ENCODE data around the gene OR10H2. TPM values are rescaled to one million over a fixed set of nuclear protein-coding genes. Genes with fewer than 3 reads are reported as not detected.
"Not testable (repeated sequence)": the region's sequence is repeated elsewhere in the genome, so short reads cannot be mapped to it uniquely, and the experiment has no call there.

Gene OR10H2
- total RNA-seq, 1 experiment from 2014 or later = not detected

DNA sequence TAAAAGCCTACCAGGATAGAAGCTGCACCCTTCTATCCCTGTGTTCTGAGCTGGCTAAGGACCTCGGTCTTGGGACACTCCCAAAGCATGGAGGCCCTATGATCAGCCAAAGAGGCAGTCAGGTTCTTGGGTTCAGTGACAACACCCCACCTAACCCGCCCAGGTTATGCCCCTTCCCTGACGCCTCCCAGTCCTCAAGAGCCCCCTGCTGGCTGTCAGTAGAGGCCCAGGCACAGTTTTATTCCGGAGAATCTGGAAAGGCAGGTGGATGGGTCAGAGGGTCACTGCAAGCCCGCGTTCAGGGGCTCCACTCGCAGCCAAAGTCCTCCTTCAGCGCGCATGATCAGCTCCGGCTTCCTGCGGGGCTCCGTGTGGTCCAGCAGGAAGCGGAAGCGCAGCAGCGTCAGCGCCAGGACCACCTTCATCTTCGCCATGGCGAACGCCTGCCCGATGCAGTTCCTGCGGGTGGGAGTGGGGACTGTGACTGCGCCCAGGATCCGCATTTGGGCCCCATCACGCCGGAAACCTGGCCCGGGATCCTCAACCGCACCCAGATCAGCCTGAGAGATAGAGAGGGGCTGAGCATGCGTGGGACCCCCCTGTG is 32.2 kb downstream of the OR10H2 start:
- POLR2A ChIA-PET = no interaction called here
- TF ChIP-seq, protein P1, sequence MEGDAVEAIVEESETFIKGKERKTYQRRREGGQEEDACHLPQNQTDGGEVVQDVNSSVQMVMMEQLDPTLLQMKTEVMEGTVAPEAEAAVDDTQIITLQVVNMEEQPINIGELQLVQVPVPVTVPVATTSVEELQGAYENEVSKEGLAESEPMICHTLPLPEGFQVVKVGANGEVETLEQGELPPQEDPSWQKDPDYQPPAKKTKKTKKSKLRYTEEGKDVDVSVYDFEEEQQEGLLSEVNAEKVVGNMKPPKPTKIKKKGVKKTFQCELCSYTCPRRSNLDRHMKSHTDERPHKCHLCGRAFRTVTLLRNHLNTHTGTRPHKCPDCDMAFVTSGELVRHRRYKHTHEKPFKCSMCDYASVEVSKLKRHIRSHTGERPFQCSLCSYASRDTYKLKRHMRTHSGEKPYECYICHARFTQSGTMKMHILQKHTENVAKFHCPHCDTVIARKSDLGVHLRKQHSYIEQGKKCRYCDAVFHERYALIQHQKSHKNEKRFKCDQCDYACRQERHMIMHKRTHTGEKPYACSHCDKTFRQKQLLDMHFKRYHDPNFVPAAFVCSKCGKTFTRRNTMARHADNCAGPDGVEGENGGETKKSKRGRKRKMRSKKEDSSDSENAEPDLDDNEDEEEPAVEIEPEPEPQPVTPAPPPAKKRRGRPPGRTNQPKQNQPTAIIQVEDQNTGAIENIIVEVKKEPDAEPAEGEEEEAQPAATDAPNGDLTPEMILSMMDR (IDR thresholded peaks at IDR 0.05; ENCODE audit: insufficient read depth in 1 of 2, low read depth in 1 of 2, low read length in 1 of 2, severe bottlenecking in 1 of 2, unreplicated experiment in 1 of 2) = peak in 1 of 2 experiments; percentile 44
- BruUV-seq (replicated peaks) = no TSS peak
- no peaks in the 10 kb centered on the region for H3K4me1 ChIP-seq
- H3K9me3 ChIP-seq = no peaks in the 10 kb centered on the region
- no peak overlapping the region for H3K27ac Mint-ChIP-seq (ENCODE audit: unreplicated experiment)
- H3K36me3 ChIP-seq (ENCODE audit: control insufficient read depth, insufficient read depth, low read length) = no peaks in the 10 kb centered on the region
- H3K36me3 Mint-ChIP-seq (ENCODE audit: insufficient read depth, unreplicated experiment) = no peaks in the 10 kb centered on the region
- no peak overlapping the region for H3K4me3 ChIP-seq (ENCODE audit: low read depth, low read length)
- H3K4me3 Mint-ChIP-seq (ENCODE audit: unreplicated experiment) = no peak overlapping the region
- no peaks in the 10 kb centered on the region for H3K9me3 Mint-ChIP-seq (ENCODE audit: unreplicated experiment)
- no peaks in the 10 kb centered on the region for H3K4me1 Mint-ChIP-seq (ENCODE audit: low read depth, unreplicated experiment)
- peaks cover 7% of the 10 kb centered on the region for H3K27me3 Mint-ChIP-seq (ENCODE audit: insufficient read depth, unreplicated experiment)
- intact Hi-C loops (cut with micrococcal nuclease; ENCODE audit: unreplicated experiment) = no loop called here
- CTCF ChIA-PET = no interaction called here
- DNase-seq = peak in 1 of 2 experiments; percentile 16
- H3K27me3 ChIP-seq (replicated peaks; ENCODE audit: control insufficient read depth, insufficient read depth, low read length) = no peaks in the 10 kb centered on the region

GRCh38 chr19:15769586-15769985 is 41.8 kb downstream of the OR10H2 start:
- Histone ChIP-seq H3K9me3 (no peaks in the 10 kb centered on the region), H3K4me3 (ENCODE audit: low read depth, low read length) (no peak overlapping the region), H3K36me3 (ENCODE audit: control insufficient read depth, insufficient read depth, low read length) (no peaks in the 10 kb centered on the region), H3K4me1 (no peaks in the 10 kb centered on the region), H3K27me3 (replicated peaks; ENCODE audit: control insufficient read depth, insufficient read depth, low read length) (no peaks in the 10 kb centered on the region)
- no TSS peak for BruUV-seq (replicated peaks)
- no peaks in the 10 kb centered on the region for H3K9me3 Mint-ChIP-seq (ENCODE audit: unreplicated experiment)
- intact Hi-C loops (cut with micrococcal nuclease; ENCODE audit: unreplicated experiment) = no loop called here
- no peak overlapping the region for H3K4me3 Mint-ChIP-seq (ENCODE audit: unreplicated experiment)
- no peaks in the 10 kb centered on the region for H3K4me1 Mint-ChIP-seq (ENCODE audit: low read depth, unreplicated experiment)
- DNase-seq = peak in 1 of 2 experiments; percentile 49
- peaks cover 12% of the 10 kb centered on the region for H3K27me3 Mint-ChIP-seq (ENCODE audit: insufficient read depth, unreplicated experiment)
- TF ChIP-seq, protein P1 (IDR thresholded peaks at IDR 0.05; ENCODE audit: insufficient read depth in 1 of 2, low read depth in 1 of 2, low read length in 1 of 2, severe bottlenecking in 1 of 2, unreplicated experiment in 1 of 2) = no peak
- no peaks in the 10 kb centered on the region for H3K36me3 Mint-ChIP-seq (ENCODE audit: insufficient read depth, unreplicated experiment)
- H3K27ac Mint-ChIP-seq (ENCODE audit: unreplicated experiment) = no peak overlapping the region
- ChIA-PET POLR2A (no interaction called here), CTCF (no interaction called here)

- H3K9me3 ChIP-seq; H3K4me1 Mint-ChIP-seq (ENCODE audit: low read depth, unreplicated experiment); H3K4me1 ChIP-seq; H3K9me3 Mint-ChIP-seq (ENCODE audit: unreplicated experiment); H3K27me3 ChIP-seq (replicated peaks; ENCODE audit: control insufficient read depth, insufficient read depth, low read length); H3K4me3 ChIP-seq (ENCODE audit: low read depth, low read length); H3K4me3 Mint-ChIP-seq (ENCODE audit: unreplicated experiment); DNase-seq; CTCF ChIA-PET; intact Hi-C loops (cut with micrococcal nuclease; ENCODE audit: unreplicated experiment); H3K36me3 Mint-ChIP-seq (ENCODE audit: insufficient read depth, unreplicated experiment); H3K27me3 Mint-ChIP-seq (ENCODE audit: insufficient read depth, unreplicated experiment); H3K36me3 ChIP-seq (ENCODE audit: control insufficient read depth, insufficient read depth, low read length); POLR2A ChIA-PET; H3K27ac Mint-ChIP-seq (ENCODE audit: unreplicated experiment); BruUV-seq (replicated peaks): not testable (repeated sequence)
Measured at GRCh38 chr19:15774159-15774558, 46.3 kb downstream of the OR10H2 start.

DNA sequence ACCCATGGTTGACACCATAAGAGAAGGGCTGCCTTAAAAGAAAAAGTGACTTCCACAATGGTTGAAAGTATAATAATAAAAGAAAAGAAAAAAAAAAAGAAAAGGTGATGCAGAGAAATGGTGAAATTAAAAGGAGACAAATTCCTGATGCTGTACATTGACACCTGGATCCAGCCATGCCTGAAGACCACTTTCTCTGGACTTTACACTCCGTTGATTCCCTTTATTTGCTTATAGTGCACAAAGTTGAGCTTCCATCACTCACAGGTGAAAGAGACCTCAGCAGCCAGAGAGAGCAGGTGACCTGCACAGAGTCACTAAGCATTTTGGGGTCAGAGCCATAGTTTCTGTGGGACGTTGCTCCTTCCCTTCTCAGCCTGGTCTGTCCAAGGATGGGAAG is 47.4 kb downstream of the OR10H2 start:
- no peaks in the 10 kb centered on the region for H3K9me3 ChIP-seq
- intact Hi-C loops (cut with micrococcal nuclease; ENCODE audit: unreplicated experiment) = no loop called here
- peaks cover 5% of the 10 kb centered on the region for H3K27me3 Mint-ChIP-seq (ENCODE audit: insufficient read depth, unreplicated experiment)
- H3K4me3 Mint-ChIP-seq (ENCODE audit: unreplicated experiment) = no peak overlapping the region
- no TSS peak for BruUV-seq (replicated peaks)
- TF ChIP-seq, protein P1 (IDR thresholded peaks at IDR 0.05; ENCODE audit: insufficient read depth in 1 of 2, low read depth in 1 of 2, low read length in 1 of 2, severe bottlenecking in 1 of 2, unreplicated experiment in 1 of 2) = no peak
- ChIA-PET POLR2A (no interaction called here), CTCF (no interaction called here)
- no peak for DNase-seq
- H3K36me3 ChIP-seq (ENCODE audit: control insufficient read depth, insufficient read depth, low read length) = no peaks in the 10 kb centered on the region
- no peaks in the 10 kb centered on the region for H3K36me3 Mint-ChIP-seq (ENCODE audit: insufficient read depth, unreplicated experiment)
- no peaks in the 10 kb centered on the region for H3K9me3 Mint-ChIP-seq (ENCODE audit: unreplicated experiment)
- no peaks in the 10 kb centered on the region for H3K4me1 ChIP-seq
- no peak overlapping the region for H3K4me3 ChIP-seq (ENCODE audit: low read depth, low read length)
- H3K27ac Mint-ChIP-seq (ENCODE audit: unreplicated experiment) = no peak overlapping the region
- no peaks in the 10 kb centered on the region for H3K4me1 Mint-ChIP-seq (ENCODE audit: low read depth, unreplicated experiment)
- H3K27me3 ChIP-seq (replicated peaks; ENCODE audit: control insufficient read depth, insufficient read depth, low read length) = no peaks in the 10 kb centered on the region

Data from Caco-2 (cell line).